Measurements from ENCODE around the gene M1AP. TPM values are rescaled to one million over a fixed set of nuclear protein-coding genes. Genes with fewer than 3 reads are reported as not detected.

The M1AP gene
- total and polyA plus RNA-seq, 2 of the 8 experiments (the other 6 are each of a cell fraction or from before 2014, with no cell fraction given): 4.8 TPM

GRCh38 chr2:74551942-74552913 is 95.9 kb downstream of the M1AP start:
- H3K18ac ChIP-seq (ENCODE audit: extremely low read depth, low read length): no peak overlapping the region
- H4K20me1 ChIP-seq (replicated peaks in 1 of 2; ENCODE audit: control insufficient read depth in 1 of 2, insufficient read depth in 2 of 2, low read length in 2 of 2): peaks cover 2 to 4% of the 10 kb centered on the region in 2 experiments
- H3K9ac ChIP-seq (replicated peaks in 1 of 4; ENCODE audit: extremely low read depth in 1 of 4, low read depth in 3 of 4, low read length in 3 of 4): no peak overlapping the region
- H2BK5ac ChIP-seq (ENCODE audit: low read depth, low read length): no peak overlapping the region
- no peak overlapping the region for H2BK15ac ChIP-seq (ENCODE audit: low read length)
- no peak overlapping the region for H2BK12ac ChIP-seq (ENCODE audit: low read depth, low read length)
- H2AFZ ChIP-seq (ENCODE audit: low read length): no peak overlapping the region
- H3K23me2 ChIP-seq (ENCODE audit: low read depth, low read length): peaks cover 27% of the 10 kb centered on the region
- TF ChIP-seq GTF2F1 (IDR thresholded peaks at IDR 0.05; ENCODE audit: borderline replicate concordance, low read depth, low read length) (no peak), RNF2 (IDR thresholded peaks at IDR 0.05; ENCODE audit: borderline replicate concordance, low read depth, low read length, missing control alignments, poor library complexity, severe bottlenecking) (no peak), ZNF274 (IDR thresholded peaks at IDR 0.05; ENCODE audit: borderline replicate concordance, extremely low read depth, low read length) (no peak), FOSL1 (IDR thresholded peaks at IDR 0.05; ENCODE audit: insufficient read depth, low read depth, low read length) (no peak), NANOG (IDR thresholded peaks at IDR 0.05; ENCODE audit: insufficient read depth, low read depth, low read length, poor library complexity, severe bottlenecking) (no peak), RAD21 (IDR thresholded peaks at IDR 0.05 in 1 of 2, conservative IDR thresholded peaks at IDR 0.05 in 1 of 2; ENCODE audit: low read depth in 2 of 2, low read length in 2 of 2) (no peak), TAF1 (IDR thresholded peaks at IDR 0.05; ENCODE audit: low read depth, low read length) (no peak), E2F6 (IDR thresholded peaks at IDR 0.05) (no peak)
- H2AK5ac ChIP-seq (ENCODE audit: low read depth, low read length): no peak overlapping the region; the same call in 1 of the 2 replicates
- H3K9me3 ChIP-seq (ENCODE audit: insufficient read depth in 2 of 2, low read depth in 1 of 2, low read length in 1 of 2): no peaks in the 10 kb centered on the region
- H3K4me3 ChIP-seq (ENCODE audit: extremely low read depth in 1 of 4, insufficient read depth in 2 of 4, low read depth in 3 of 4, low read length in 4 of 4): peak overlapping the region in 2 of 4 experiments; percentile 86 to 94; a peak in 4 of 8 replicates
- FAIRE-seq (no peak), DNase-seq (ENCODE audit: low read depth in 1 of 2, low spot score in 2 of 2) (no peak)
- H4K8ac ChIP-seq (ENCODE audit: extremely low read depth, insufficient read depth, low read length): no peak overlapping the region
- H3K4me2 ChIP-seq (ENCODE audit: insufficient read depth in 1 of 2, low read depth in 2 of 2, low read length in 2 of 2): peak overlapping the region; percentile 93 to 94
- no peaks in the 10 kb centered on the region; the same call in 1 of the 2 replicates for H3K79me1 ChIP-seq (ENCODE audit: low read depth, low read length)
- CTCF ChIA-PET (ENCODE audit: partially characterized antibody): interaction anchor here (1.5 to 2.8 kb wide), 3 partner anchors 20 to 78 kb away, joined by 4 to 12 read pairs (median 5); no protein-coding TSS in a partner anchor
- no peaks in the 10 kb centered on the region for H3K79me2 ChIP-seq (ENCODE audit: control insufficient read depth in 1 of 2, insufficient read depth in 2 of 2, low read length in 2 of 2)
- no peak overlapping the region for H3K4ac ChIP-seq (replicated peaks; ENCODE audit: insufficient read length, low read depth, low read length)
- H2BK120ac ChIP-seq (replicated peaks; ENCODE audit: low read depth, low read length): no peak overlapping the region
- 0 out of 2 replicates have a peak overlapping the region, but pooled peaks have one; percentile 9 for H2BK20ac ChIP-seq (ENCODE audit: low read length)
- POLR2A ChIA-PET (ENCODE audit: partially characterized antibody): interaction anchor here (0.7 to 1.5 kb wide), 6 partner anchors 23 to 283 kb away, joined by 3 to 6 read pairs (median 3); partner anchors contain the start of genes AUP1 and HTRA2
- H4K91ac ChIP-seq (replicated peaks; ENCODE audit: insufficient read length, low read length): no peak overlapping the region
- no peak overlapping the region for H3K14ac ChIP-seq (ENCODE audit: insufficient read length)
- no peak overlapping the region for H3K27ac ChIP-seq (ENCODE audit: low read depth, low read length)
- WGBS, 2 experiments (ENCODE audit: extremely low coverage in 1 of 2, insufficient coverage in 1 of 2, insufficient read length in 1 of 2, insufficient replicate concordance in 2 of 2, low coverage in 1 of 2, low lambda C conversion rate in 2 of 2, missing lambda C conversion rate in 1 of 2): 81% methylated on average over 21 of the region's 21 CpGs; no CpG with 5 or more reads in 1 of the 2 experiments
- H3K23ac ChIP-seq (ENCODE audit: insufficient read length): no peak overlapping the region
- no peak overlapping the region for H3K56ac ChIP-seq (replicated peaks; ENCODE audit: insufficient read length, low read depth, low read length)
- H4K5ac ChIP-seq (ENCODE audit: insufficient read length, low read depth, low read length): no peak overlapping the region
- H3K27me3 ChIP-seq (replicated peaks in 1 of 4; ENCODE audit: control insufficient read depth in 3 of 4, extremely low read depth in 1 of 4, insufficient read depth in 3 of 4, low read length in 3 of 4): peaks cover 4 to 67% (median 44%) of the 10 kb centered on the region in 4 experiments
- peaks cover 0 to 3% (median 0%) of the 10 kb centered on the region in 4 experiments; a peak in 1 of 8 replicates for H3K36me3 ChIP-seq (ENCODE audit: control insufficient read depth in 2 of 4, insufficient read depth in 4 of 4, low read length in 3 of 4)
- peaks cover 5 to 18% (median 10%) of the 10 kb centered on the region in 4 experiments for H3K4me1 ChIP-seq (replicated peaks in 1 of 4; ENCODE audit: control insufficient read depth in 3 of 4, insufficient read depth in 4 of 4, low read length in 3 of 4)
